NCI-H526 treated with DMSO at 0.1 percent for 48 hours (cell line): ENCODE measurements around the gene AMN.
"Not testable (repeated sequence)": the region's sequence is repeated elsewhere in the genome, so short reads cannot be mapped to it uniquely, and the experiment has no call there.

Experiments used
- DNase-seq: peaks from one replicate; lab custom pipeline; 2025; lab: John Stamatoyannopoulos, UW

Gene AMN

GRCh38 chr14:102911991-102912761, 10.3 kb upstream of the AMN start:
- no peak for DNase-seq

DNA sequence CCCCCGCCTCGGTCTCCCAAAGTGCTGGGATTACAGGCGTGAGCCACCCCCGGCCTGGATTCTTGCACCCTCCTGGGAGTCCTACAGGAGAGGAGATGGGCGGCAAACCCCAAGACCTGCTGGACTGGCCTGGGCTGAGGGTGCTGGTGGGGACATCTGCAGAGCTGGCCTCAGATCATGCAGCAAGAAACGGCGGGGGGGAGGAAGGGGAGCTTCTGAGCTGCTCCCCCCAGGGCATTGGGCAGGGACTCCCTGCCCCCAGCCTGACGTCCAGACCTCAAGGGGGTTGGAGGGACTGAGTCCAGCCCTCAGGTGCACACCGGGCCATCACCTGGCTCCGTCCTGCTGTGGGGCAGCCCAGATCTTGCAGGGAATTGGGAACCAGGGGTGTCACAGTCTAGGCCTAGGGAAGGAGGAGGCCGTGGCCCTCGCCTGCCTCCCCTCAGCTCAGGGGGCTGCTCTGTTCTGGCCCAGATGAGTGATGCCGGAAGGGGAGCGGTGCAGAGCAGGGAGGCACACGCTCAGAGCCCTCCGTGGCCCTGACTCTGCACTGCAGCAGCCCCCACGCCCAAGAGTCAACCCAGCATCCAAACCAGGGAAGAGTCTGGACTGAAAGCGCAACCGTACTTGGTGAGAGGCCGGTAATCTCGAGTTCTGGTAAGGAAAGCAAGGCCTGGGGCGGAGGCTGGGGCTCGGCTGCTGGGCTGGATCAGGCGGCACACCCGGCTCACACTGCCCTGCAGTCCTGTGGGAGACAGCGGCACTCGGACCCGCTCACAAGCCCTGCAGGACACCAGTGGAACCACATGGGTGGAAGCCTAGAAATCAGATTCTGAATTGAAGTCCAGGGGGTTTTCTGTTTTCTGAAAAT, 8.9 kb upstream of the AMN start:
- DNase-seq = no peak

- no peak for DNase-seq
Measured at GRCh38 chr14:102914474-102915291, 7.8 kb upstream of the AMN start.

DNA sequence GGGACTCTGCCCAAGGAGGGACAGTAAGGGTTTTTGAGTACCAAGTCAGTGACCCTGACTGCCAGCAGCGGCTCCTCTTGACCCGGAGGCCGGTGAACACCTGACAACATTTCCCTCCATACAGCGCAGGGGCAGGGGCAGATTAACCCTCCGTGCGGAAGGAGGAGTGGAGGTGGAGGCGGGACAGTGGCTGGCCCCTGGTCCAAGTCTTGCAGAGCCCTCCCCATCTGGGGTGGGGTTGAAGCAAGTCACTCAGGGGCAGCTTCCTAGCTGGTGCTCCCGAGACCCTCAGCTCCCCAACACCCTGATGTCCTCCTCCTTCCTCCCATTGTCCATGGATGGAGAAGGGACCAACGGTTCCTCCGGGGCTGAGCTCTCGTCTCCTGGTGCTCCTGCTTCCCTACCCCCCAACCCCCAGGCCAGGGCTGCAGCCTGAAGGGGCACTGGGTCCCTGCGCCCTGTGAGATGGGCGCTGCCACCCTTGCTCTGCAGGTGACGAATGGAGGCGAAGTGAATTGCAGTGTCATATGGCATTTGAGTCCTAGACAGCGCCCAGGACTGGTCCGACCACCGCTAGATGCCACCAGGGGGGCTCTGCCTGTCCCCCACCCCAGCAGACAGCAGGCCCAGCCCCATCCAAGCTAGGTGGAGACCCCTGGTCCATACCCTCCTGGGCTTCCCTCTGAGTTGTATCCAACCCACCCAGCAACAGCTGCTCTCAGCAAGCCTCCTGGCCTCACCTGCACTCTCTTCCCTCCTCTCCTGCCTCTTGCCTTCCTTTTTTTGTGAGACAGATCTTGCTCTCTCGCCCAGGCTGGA, 7.0 kb upstream of the AMN start:
- DNase-seq = no peak

GRCh38 chr14:102916347-102917055, 6.0 kb upstream of the AMN start:
- DNase-seq = no peak

- no peak for DNase-seq
Measured at GRCh38 chr14:102917056-102917385, 5.4 kb upstream of the AMN start.

DNA sequence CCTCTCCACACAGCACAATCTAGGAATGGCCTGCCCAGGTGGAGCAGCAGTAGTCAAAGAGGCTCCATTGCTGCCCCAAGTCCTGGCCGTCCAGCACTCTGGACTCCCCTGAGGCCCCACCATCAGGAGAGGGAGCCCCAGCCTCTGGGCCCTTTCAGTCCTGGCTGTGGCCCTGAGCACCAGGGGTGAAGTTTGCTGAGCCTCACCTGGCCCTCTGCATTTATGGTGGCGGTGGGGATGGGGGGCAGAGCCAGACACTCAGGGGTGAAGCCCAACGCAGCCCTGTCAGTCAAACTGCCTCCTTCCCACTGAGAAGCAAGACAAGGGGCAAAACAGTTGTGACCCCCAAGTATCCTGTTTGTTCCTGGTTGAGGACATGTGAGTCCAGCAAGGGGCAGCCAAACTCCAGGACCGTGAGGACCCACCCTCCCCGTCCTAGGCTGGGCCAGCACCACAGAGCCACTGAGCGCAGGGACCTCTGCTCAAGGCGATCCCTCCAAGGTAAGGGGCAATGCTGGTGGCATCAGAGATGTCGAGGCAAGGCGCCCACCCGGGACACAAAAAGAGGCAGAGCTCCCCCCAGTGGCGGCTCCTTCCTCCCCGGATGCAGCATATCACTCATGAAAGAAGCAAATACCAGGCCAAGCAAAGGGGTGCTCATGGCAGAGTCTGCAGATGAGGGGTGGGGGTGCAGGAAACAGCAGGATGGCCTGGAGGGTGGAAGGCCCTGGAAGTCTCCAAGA, 4.8 kb upstream of the AMN start:
- DNase-seq = no peak

- DNase-seq = no peak
Measured at GRCh38 chr14:102918438-102918837, 4.0 kb upstream of the AMN start.

GRCh38 chr14:102920273-102920997, 2.0 kb upstream of the AMN start:
- DNase-seq = no peak

GRCh38 chr14:102920998-102921304, 1.5 kb upstream of the AMN start:
- no peak for DNase-seq

DNA sequence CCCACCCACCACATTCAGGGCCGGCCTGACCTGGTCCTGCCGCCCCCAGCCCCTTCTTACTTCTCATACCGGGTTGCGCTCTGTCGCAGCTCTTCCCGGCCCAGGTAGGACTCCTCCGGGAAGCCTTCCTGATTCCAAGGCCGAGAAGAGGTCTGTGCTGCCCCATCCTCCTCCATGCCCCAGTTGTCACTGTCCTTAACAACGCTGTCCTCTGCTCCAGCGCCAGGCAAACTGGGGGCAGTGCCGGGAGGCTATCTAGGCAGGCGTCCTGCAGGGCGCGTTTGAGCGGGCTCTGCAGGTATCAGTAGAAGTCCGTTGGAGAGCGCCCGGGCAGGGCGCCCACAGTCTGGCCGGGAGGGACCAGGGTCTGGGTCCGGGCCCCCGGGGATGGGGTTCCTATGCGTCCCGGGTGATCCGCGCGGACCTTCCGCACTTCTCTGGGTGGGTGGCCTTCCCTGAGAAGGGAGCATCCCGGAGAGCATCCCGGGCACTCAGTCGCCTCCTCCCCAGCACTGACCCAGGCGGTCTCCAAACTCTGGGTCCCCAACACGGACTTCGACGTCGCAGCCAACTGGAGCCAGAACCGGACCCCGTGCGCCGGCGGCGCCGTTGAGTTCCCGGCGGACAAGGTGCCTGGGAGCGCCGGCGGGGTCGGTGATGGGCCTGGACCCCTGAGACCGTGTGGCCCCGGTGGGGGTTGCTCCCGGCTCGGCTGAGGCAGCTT, 900 bp downstream of the AMN start:
- no peak for DNase-seq

DNA sequence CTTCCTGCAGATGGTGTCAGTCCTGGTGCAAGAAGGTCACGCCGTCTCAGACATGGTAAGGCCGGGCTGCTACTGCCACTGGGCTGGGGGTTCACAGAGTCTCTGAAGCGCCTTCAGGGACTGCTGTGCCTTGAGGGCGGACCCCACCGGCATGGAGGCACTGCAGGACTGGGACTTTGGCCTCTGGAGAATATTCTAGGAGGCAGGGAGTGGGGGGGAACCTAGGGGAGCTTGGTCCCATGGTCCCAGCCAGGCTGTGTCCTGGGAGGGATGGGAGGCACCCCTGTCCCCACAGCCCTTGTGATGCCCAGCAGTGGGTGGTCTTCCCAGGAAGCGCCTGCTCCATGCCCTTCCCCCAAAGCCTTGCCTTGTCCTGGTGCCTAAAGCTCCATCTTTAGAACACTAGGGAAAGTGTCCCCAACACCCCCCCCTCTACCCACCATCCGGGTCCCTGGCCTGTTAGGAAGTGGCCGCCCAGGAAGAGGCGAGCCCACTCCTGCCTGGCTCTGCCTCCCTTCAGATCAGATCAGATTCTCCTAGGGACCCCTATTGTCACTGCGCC, 1.5 kb downstream of the AMN start:
- no peak for DNase-seq

GRCh38 chr14:102924632-102925588, 2.4 kb downstream of the AMN start:
- no peak for DNase-seq

GRCh38 chr14:102925646-102926045, 3.2 kb downstream of the AMN start:
- DNase-seq = no peak

DNA sequence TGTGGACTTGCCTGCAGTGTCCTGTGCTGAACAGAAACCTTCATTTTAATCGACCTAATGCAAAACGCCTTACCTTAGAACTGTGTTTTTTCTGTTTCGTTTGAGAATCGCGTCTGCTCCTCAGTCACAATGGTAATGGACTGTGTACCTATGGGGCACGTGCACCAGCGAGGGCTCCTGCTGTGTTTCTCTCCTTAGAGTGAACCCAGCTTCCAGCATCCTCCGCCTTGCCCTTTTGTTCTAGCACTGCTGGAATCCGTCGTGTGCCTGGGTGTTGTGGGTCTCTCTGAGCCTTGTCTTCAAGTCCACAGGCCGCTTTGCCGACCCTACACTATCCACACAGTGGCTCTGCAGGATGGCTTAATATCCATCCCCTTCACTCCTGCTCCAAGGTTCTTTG, 3.6 kb downstream of the AMN start:
- DNase-seq = no peak

DNA sequence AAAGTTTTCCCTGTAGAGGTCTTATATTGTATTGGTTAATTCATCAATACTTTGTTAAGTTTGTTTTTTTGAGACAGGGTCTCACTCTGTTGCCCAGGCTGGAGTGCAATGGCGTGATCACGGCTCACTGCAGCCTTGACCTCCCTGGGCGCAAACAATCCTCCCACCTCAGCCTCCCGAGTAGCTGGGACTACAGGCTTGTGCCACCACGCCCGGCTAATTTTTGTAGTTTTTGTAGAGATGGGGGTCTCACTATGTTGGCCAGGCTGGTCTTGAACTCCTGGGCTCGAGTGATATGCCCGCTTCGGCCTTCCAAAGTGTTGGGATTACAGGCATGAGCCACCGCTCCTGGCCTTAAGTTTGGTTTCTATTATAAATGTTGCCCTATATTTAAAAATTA, 4.4 kb downstream of the AMN start:
- DNase-seq = not testable (repeated sequence)

GRCh38 chr14:102927346-102927877, 4.9 kb downstream of the AMN start:
- no peak for DNase-seq
